Caco-2 (cell line): ENCODE measurements around the gene PPP1R26. TPM values are rescaled to one million over a fixed set of nuclear protein-coding genes. Genes with fewer than 3 reads are reported as not detected.

ENCODE experiments used
- BruUV-seq: library from RNA; stranded (reverse); fragments of 400-500 nt; replicated peaks from 2 replicates; lab custom pipeline; 2021; lab: Mats Ljungman, UMichigan
- CTCF ChIA-PET: fragments of 300-600 bp; sonication (Branson Sonifier 250); formaldehyde crosslinking; loops from one replicate; lab custom pipeline; 2022; ENCODE audit warnings: antibody characterized with exemption; lab: Charles Lee
- POLR2A ChIA-PET: fragments of 300-600 bp; sonication (Branson Sonifier 250); formaldehyde crosslinking; loops from one replicate; lab custom pipeline; 2022; ENCODE audit warnings: antibody characterized with exemption; lab: Charles Lee
- DNase-seq, 2 experiments: peaks; one replicate each; pipeline versions ENCODE4 v3.0.0 to v3.0.0-alpha.2; 2020 to 2022
- H3K27me3 ChIP-seq: replicated peaks from 2 replicates; pipeline ENCODE4 v1.6.0; 2011; ENCODE audit warnings: low read length; ENCODE audit not compliant: control insufficient read depth, insufficient read depth
- H3K36me3 ChIP-seq: 2 replicates; pipeline ENCODE4 v1.5.1; 2011; ENCODE audit warnings: low read length; ENCODE audit not compliant: control insufficient read depth, insufficient read depth
- H3K4me1 ChIP-seq: fragments of 250-450 bp; sonication (Bioruptor Pico); 2 replicates; pipeline ENCODE4 v1.5.1; 2020; ENCODE audit warnings: mild to moderate bottlenecking
- H3K4me3 ChIP-seq: 2 replicates; pipeline ENCODE4 v1.5.1; 2011; ENCODE audit warnings: low read depth, mild to moderate bottlenecking, control low read depth, low read length
- H3K9me3 ChIP-seq: fragments of 250-450 bp; sonication (Bioruptor Pico); 2 replicates; pipeline ENCODE4 v1.5.1; 2020; ENCODE audit warnings: mild to moderate bottlenecking, moderate library complexity
- H3K27ac Mint-ChIP-seq: one replicate; pipeline ENCODE4 v1.8.0; 2022; ENCODE audit warnings: mixed read lengths; ENCODE audit not compliant: unreplicated experiment
- H3K27me3 Mint-ChIP-seq: one replicate; pipeline ENCODE4 v1.8.0; 2022; ENCODE audit warnings: mixed read lengths; ENCODE audit not compliant: insufficient read depth, unreplicated experiment
- H3K36me3 Mint-ChIP-seq: one replicate; pipeline ENCODE4 v1.8.0; 2022; ENCODE audit warnings: mild to moderate bottlenecking, mixed read lengths; ENCODE audit not compliant: insufficient read depth, unreplicated experiment
- H3K4me1 Mint-ChIP-seq: one replicate; pipeline ENCODE4 v1.8.0; 2022; ENCODE audit warnings: low read depth, mixed read lengths; ENCODE audit not compliant: unreplicated experiment
- H3K4me3 Mint-ChIP-seq: one replicate; pipeline ENCODE4 v1.8.0; 2022; ENCODE audit warnings: mild to moderate bottlenecking, moderate library complexity, mixed read lengths; ENCODE audit not compliant: unreplicated experiment
- H3K9me3 Mint-ChIP-seq: one replicate; pipeline ENCODE4 v1.8.0; 2022; ENCODE audit warnings: mixed read lengths; ENCODE audit not compliant: unreplicated experiment
- intact Hi-C: fragments of 100-400 bp; cut with micrococcal nuclease; formaldehyde crosslinking; loops from one replicate; pipeline ENCODE4 v1.10.0; 2022; ENCODE audit not compliant: unreplicated experiment
- total RNA-seq: library from RNA; stranded (reverse); gene quantifications from 2 replicates; pipeline ENCODE4 v1.2.3, GENCODE V29; 2022
- TF ChIP-seq, protein P1 (sequence below), 2 experiments: fragments of 200-600 bp in 1 of 2; IDR thresholded peaks; 1 replicate in 1 of 2; 2 replicates in 1 of 2; pipeline versions ENCODE4 v1.5.1 to v1.8.0; 2011 to 2022; ENCODE audit warnings: antibody characterized with exemption in 1 of 2, control low read depth in 1 of 2, inconsistent platforms in 1 of 2, low read depth in 1 of 2, low read length in 1 of 2, mild to moderate bottlenecking in 1 of 2, moderate library complexity in 1 of 2; ENCODE audit not compliant: insufficient read depth in 1 of 2, severe bottlenecking in 1 of 2, unreplicated experiment in 1 of 2

The PPP1R26 gene
- total RNA-seq, 1 experiment from 2014 or later, result 24.3 TPM

DNA sequence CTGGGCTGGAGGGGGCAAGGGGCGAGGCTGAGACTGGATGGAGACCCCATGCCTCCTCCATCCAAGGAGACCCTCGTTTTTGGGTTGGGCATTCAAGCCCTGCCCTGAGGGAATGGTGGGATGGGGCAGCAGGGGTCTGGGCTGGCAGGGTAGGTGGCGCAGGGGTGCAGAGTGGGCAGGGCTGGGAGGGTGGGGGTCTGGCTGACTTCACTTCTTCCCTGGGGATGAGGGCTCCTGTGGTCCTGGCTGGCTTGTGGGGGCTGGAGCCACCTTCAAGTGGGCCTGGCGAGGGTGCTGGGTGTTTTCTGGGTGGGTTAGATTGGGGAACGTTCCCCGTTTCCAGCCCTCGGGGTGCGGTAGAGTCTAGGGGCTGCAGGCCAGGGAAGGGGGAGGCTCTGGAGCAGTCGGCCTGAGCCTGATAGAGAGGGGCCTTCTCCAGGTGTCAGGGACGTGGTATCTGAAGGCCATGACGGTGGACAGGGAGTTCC lies 42.1 kb downstream of the PPP1R26 start:
- Histone ChIP-seq H3K4me3 (no peak overlapping the region), H3K36me3 (no peaks in the 10 kb centered on the region), H3K4me1 (no peaks in the 10 kb centered on the region), H3K9me3 (no peaks in the 10 kb centered on the region), H3K27me3 (no peaks in the 10 kb centered on the region)
- Mint-ChIP-seq H3K4me1 (no peaks in the 10 kb centered on the region), H3K27me3 (peaks cover 18% of the 10 kb centered on the region), H3K27ac (no peak overlapping the region), H3K9me3 (no peaks in the 10 kb centered on the region), H3K4me3 (no peak overlapping the region), H3K36me3 (no peaks in the 10 kb centered on the region)
- intact Hi-C loops, result no loop called here
- POLR2A ChIA-PET, result no interaction called here
- TF ChIP-seq, protein P1, sequence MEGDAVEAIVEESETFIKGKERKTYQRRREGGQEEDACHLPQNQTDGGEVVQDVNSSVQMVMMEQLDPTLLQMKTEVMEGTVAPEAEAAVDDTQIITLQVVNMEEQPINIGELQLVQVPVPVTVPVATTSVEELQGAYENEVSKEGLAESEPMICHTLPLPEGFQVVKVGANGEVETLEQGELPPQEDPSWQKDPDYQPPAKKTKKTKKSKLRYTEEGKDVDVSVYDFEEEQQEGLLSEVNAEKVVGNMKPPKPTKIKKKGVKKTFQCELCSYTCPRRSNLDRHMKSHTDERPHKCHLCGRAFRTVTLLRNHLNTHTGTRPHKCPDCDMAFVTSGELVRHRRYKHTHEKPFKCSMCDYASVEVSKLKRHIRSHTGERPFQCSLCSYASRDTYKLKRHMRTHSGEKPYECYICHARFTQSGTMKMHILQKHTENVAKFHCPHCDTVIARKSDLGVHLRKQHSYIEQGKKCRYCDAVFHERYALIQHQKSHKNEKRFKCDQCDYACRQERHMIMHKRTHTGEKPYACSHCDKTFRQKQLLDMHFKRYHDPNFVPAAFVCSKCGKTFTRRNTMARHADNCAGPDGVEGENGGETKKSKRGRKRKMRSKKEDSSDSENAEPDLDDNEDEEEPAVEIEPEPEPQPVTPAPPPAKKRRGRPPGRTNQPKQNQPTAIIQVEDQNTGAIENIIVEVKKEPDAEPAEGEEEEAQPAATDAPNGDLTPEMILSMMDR (IDR thresholded peaks at IDR 0.05; ENCODE audit: insufficient read depth in 1 of 2, low read depth in 1 of 2, low read length in 1 of 2, severe bottlenecking in 1 of 2, unreplicated experiment in 1 of 2), result no peak
- no peak for DNase-seq
- BruUV-seq, result no TSS peak
- CTCF ChIA-PET, result no interaction called here

DNA sequence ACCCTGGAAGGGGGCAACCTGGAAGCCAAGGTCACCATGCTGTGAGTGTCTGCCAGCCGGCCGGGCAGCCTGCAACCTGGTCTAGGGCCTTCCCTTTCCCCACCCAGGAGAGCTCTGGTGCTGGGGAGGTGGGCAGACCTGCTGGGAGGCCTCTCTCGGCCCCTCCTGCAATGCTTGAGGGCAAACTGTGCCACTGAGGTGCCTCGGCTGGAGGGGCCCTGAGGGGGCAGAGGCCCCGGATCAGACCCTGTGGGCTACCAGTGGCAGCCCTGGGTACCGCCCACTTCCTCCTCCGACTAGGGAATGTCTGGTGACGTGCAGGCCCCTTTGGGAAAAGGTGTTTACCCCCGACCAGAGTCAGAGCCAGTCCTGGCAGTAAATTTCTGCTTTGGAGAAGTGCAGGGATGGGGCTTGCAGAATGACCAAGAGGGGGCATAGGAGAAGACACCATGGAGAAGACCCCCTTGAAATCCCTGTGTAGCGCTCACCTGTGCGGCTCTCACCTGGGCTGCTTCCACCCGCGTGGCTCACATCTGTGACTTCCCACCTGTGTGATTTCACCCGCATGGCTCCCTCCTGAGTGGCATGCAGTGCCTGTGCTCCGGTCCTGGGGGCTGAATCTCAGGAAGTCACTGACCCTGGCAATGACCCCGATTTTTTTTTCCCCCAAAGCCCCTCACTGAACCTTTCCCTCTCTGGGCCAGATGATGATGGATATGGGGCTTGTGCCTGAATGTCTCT lies 42.7 kb downstream of the PPP1R26 start:
- DNase-seq, result no peak
- no peak overlapping the region for H3K4me3 Mint-ChIP-seq
- H3K4me3 ChIP-seq, result no peak overlapping the region
- BruUV-seq, result no TSS peak
- CTCF ChIA-PET, result interaction anchor here (0.5 kb wide), 1 partner anchor 27 kb away, joined by 3 read pairs; no protein-coding TSS in a partner anchor
- TF ChIP-seq, protein P1 (IDR thresholded peaks at IDR 0.05; ENCODE audit: insufficient read depth in 1 of 2, low read depth in 1 of 2, low read length in 1 of 2, severe bottlenecking in 1 of 2, unreplicated experiment in 1 of 2), result no peak
- H3K27ac Mint-ChIP-seq, result no peak overlapping the region
- no peaks in the 10 kb centered on the region for H3K36me3 ChIP-seq
- no peaks in the 10 kb centered on the region for H3K27me3 ChIP-seq
- H3K9me3 Mint-ChIP-seq, result no peaks in the 10 kb centered on the region
- H3K4me1 ChIP-seq, result no peaks in the 10 kb centered on the region
- peaks cover 17% of the 10 kb centered on the region for H3K27me3 Mint-ChIP-seq
- intact Hi-C loops, result no loop called here
- no peaks in the 10 kb centered on the region for H3K4me1 Mint-ChIP-seq
- POLR2A ChIA-PET, result no interaction called here
- H3K36me3 Mint-ChIP-seq, result no peaks in the 10 kb centered on the region
- no peaks in the 10 kb centered on the region for H3K9me3 ChIP-seq

DNA sequence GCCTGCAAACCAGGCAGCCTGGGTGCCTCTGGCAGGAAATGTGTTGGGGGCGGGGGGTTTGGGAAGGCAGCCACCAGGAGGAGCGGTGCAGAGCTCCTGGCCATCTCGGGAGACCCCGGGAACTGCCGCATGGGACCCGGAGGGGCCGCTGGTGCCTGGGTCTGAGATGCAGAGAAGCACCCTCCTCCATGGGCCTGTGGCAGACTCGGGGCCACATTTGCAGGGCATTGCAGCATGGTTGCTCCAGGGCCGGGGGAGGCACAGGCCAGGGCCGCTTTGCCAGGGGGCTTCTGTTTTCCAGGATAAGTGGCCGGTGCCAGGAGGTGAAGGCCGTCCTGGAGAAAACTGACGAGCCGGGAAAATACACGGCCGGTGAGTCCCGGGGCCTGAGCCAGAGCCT lies 43.3 kb downstream of the PPP1R26 start:
- Histone ChIP-seq H3K4me1 (no peaks in the 10 kb centered on the region), H3K27me3 (no peaks in the 10 kb centered on the region), H3K9me3 (no peaks in the 10 kb centered on the region), H3K36me3 (no peaks in the 10 kb centered on the region), H3K4me3 (no peak overlapping the region)
- Mint-ChIP-seq H3K4me3 (no peak overlapping the region), H3K36me3 (no peaks in the 10 kb centered on the region), H3K27ac (no peak overlapping the region), H3K9me3 (no peaks in the 10 kb centered on the region), H3K4me1 (no peaks in the 10 kb centered on the region), H3K27me3 (peaks cover 14% of the 10 kb centered on the region)
- no TSS peak for BruUV-seq
- intact Hi-C loops, result no loop called here
- no peak for DNase-seq
- TF ChIP-seq, protein P1 (IDR thresholded peaks at IDR 0.05; ENCODE audit: insufficient read depth in 1 of 2, low read depth in 1 of 2, low read length in 1 of 2, severe bottlenecking in 1 of 2, unreplicated experiment in 1 of 2), result no peak
- ChIA-PET CTCF (interaction anchor here (0.5 kb wide), 1 partner anchor 27 kb away, joined by 3 read pairs; no protein-coding TSS in a partner anchor), POLR2A (no interaction called here)
